ENCODE results near the gene RFX1. TPM values are rescaled to one million over a fixed set of nuclear protein-coding genes. Genes with fewer than 3 reads are reported as not detected.
A peak's percentile ranks its signal among the peaks of the same experiment; 100 is the strongest.

The RFX1 gene
- total and polyA plus RNA-seq, 9 of the 15 experiments (the other 6 are each of a cell fraction or from before 2014, with no cell fraction given) = 0.14 to 19.3 (median 1.2) TPM

GRCh38 chr19:13974073-13974472 lies 32.0 kb downstream of the RFX1 start (continued):
- TF ChIP-seq CHAMP1 (IDR thresholded peaks at IDR 0.05) = no peak
- no peak for TF ChIP-seq CBX2 (IDR thresholded peaks at IDR 0.05; ENCODE audit: insufficient read depth, low read length, poor library complexity, severe bottlenecking)
- no peak for TF ChIP-seq ZNF24 (IDR thresholded peaks at IDR 0.05)
- TF ChIP-seq KLF6 (CRISPR knock-in tag; IDR thresholded peaks at IDR 0.05; ENCODE audit: borderline replicate concordance) = no peak
- TF ChIP-seq HDAC1 (IDR thresholded peaks at IDR 0.05) = no peak
- TF ChIP-seq FOS (IDR thresholded peaks at IDR 0.05; ENCODE audit: extremely low read depth, insufficient read length) = peak; percentile 49
- TF ChIP-seq VEZF1 (CRISPR knock-in tag; IDR thresholded peaks at IDR 0.05) = no peak
- no peak for TF ChIP-seq ZNF780A (CRISPR knock-in tag; IDR thresholded peaks at IDR 0.05)
- TF ChIP-seq ZNF551 (CRISPR knock-in tag; IDR thresholded peaks at IDR 0.05) = no peak
- peak; percentile 25 to 63; a peak in 1 of 4 replicates for TF ChIP-seq KDM1A (IDR thresholded peaks at IDR 0.05)
- TF ChIP-seq NR2C2 (CRISPR knock-in tag; IDR thresholded peaks at IDR 0.05) = no peak
- no peak for TF ChIP-seq NR2C2 (tag; IDR thresholded peaks at IDR 0.05)
- peak; percentile 73 for TF ChIP-seq CHD2 (IDR thresholded peaks at IDR 0.05; ENCODE audit: low read depth, low read length)
- no peak for TF ChIP-seq MAX (CRISPR knock-in tag; IDR thresholded peaks at IDR 0.05)
